ENCODE measurements around the gene BEND3.

- TF ChIP-seq CTCF (IDR thresholded peaks at IDR 0.05) (no peak), POLR2A (IDR thresholded peaks at IDR 0.05) (no peak)
Observed at GRCh38 chr6:107030151-107030550, 85.2 kb downstream of the BEND3 start.
